Neural crest cell (in vitro differentiated cells): ENCODE measurements around the gene GPA33. TPM values are rescaled to one million over a fixed set of nuclear protein-coding genes. Genes with fewer than 3 reads are reported as not detected.

ENCODE experiments used
- DNase-seq: peaks from one replicate; pipeline ENCODE4 v3.0.0; 2021; ENCODE audit warnings: low read depth, mixed read lengths, low spot score
- H3K27ac Mint-ChIP-seq: one replicate; pipeline ENCODE4 v1.8.0; 2021; ENCODE audit warnings: mild to moderate bottlenecking, mixed read lengths; ENCODE audit not compliant: unreplicated experiment
- H3K27me3 Mint-ChIP-seq: 2 replicates; pipeline ENCODE4 v1.8.0; 2021; ENCODE audit warnings: low read depth, mild to moderate bottlenecking, mixed read lengths
- H3K36me3 Mint-ChIP-seq: 2 replicates; pipeline ENCODE4 v1.8.0; 2021; ENCODE audit warnings: low read depth, mild to moderate bottlenecking, mixed read lengths
- H3K4me1 Mint-ChIP-seq: 2 replicates; pipeline ENCODE4 v1.8.0; 2021; ENCODE audit warnings: mixed read lengths
- H3K4me3 Mint-ChIP-seq: one replicate; pipeline ENCODE4 v1.8.0; 2021; ENCODE audit warnings: mild to moderate bottlenecking, mixed read lengths
- H3K9me3 Mint-ChIP-seq: 2 replicates; pipeline ENCODE4 v1.8.0; 2021; ENCODE audit warnings: mixed read lengths
- CTCF ChIP-seq: fragments of 200-600 bp; sonication (generic); conservative IDR thresholded peaks from 2 replicates; pipeline ENCODE4 v1.5.0; 2021; ENCODE audit warnings: antibody characterized with exemption, mild to moderate bottlenecking
- total RNA-seq: library from RNA; stranded (reverse); gene quantifications from 2 replicates; pipeline ENCODE4 v1.2.1, GENCODE V29; 2021

GPA33 gene
- total RNA-seq, 1 donor from 2014 or later: not detected

DNA sequence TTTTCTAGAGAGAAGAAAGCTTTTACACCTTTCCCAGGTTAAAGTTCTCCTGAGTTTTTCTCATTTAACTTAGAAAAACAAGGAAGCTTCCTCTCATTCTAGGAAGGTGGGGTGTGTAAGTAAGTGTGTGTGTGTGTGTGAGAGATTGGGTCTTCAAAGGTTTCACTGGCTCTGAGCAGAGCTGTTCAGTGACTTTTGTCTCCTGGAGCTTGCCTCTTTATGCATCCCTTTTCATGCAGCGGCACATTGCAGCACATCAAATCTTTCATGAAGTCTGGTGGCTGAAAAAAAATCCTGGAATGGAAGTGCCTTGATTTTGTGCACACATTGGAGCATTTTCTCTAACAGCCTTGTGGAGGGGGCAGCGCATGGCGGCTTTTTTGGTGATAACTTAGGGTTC lies 3.4 kb downstream of the GPA33 start:
- no peak for TF ChIP-seq CTCF
- Mint-ChIP-seq H3K4me3 (no peak overlapping the region), H3K27me3 (no peaks in the 10 kb centered on the region), H3K27ac (no peak overlapping the region), H3K4me1 (peaks cover 9% of the 10 kb centered on the region), H3K36me3 (no peaks in the 10 kb centered on the region), H3K9me3 (no peaks in the 10 kb centered on the region)
- DNase-seq: no peak

DNA sequence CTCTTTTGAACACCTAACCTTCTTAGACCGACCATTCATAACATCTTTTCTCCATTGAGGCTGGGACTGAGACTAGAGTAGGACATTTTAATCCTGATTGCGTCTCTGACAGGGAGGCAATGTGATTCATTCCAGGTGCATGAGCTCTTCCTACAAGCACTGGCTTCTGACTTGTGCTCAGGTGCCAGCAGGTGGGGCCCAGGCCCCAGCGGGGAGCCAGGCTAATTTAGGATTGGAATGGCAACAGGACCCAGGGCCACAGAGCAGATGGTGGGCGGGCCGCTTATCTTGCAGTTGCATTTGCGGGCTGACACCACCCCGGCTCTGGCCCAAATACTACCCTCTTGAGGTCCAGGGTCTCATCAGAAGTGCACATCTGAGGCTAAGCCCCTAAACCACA lies 4.1 kb downstream of the GPA33 start:
- TF ChIP-seq CTCF: no peak
- Mint-ChIP-seq H3K9me3 (no peaks in the 10 kb centered on the region), H3K27me3 (peaks cover 3% of the 10 kb centered on the region), H3K36me3 (no peaks in the 10 kb centered on the region), H3K27ac (no peak overlapping the region), H3K4me1 (peaks cover 9% of the 10 kb centered on the region), H3K4me3 (no peak overlapping the region)
- no peak for DNase-seq

DNA sequence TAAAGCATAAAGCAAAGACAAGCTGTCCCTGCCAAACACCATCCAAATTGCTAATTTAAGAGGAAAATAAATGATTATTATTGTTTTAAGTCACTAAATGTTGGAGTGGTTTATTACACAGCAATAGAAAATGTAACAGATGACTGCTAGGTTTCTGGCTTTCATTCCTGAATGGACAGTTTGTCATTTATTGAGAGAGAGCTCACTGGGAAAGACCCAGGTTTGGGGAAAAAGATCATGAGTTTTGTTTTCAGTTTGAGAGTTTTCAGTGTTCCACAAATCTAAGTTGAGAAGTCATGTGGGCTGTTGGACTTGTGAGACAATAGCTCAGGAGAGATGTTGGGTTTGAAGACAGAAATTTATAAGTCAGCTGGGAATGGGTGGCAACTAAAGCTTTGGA lies 5.4 kb downstream of the GPA33 start:
- Mint-ChIP-seq H3K27ac (no peak overlapping the region), H3K4me1 (peaks cover 9% of the 10 kb centered on the region), H3K4me3 (no peak overlapping the region), H3K9me3 (no peaks in the 10 kb centered on the region), H3K36me3 (no peaks in the 10 kb centered on the region), H3K27me3 (peaks cover 8% of the 10 kb centered on the region)
- TF ChIP-seq CTCF: no peak
- no peak for DNase-seq

DNA sequence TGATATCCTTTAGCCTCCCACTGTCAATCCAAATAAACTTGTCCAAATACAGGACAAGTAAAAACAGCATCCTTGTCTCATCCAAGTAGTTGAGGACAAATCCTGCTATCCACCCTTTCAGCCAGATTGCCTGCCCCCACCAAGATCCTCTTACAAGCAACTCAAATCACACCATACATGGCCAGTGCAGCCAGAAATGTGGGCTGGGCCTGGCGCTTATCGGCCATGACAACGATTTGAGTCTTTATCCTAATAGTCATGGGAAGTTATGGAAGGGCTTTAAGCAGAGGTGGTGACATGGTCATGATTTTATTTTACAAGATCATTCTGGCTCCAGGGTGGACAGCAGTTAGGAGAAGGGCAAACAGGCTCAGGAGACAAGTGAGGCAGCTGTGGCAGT lies 6.3 kb downstream of the GPA33 start:
- no peaks in the 10 kb centered on the region for H3K36me3 Mint-ChIP-seq

GRCh38 chr1:167083066-167083665 lies 7.0 kb downstream of the GPA33 start:
- H3K27ac Mint-ChIP-seq: no peak overlapping the region
- no peak overlapping the region for H3K4me3 Mint-ChIP-seq
- no peak for TF ChIP-seq CTCF
- no peaks in the 10 kb centered on the region for H3K9me3 Mint-ChIP-seq
- H3K27me3 Mint-ChIP-seq: peaks cover 8% of the 10 kb centered on the region
- DNase-seq: no peak
- H3K36me3 Mint-ChIP-seq: no peaks in the 10 kb centered on the region
- peaks cover 9% of the 10 kb centered on the region for H3K4me1 Mint-ChIP-seq

More for the DNA sequence above, 6.3 kb downstream of the GPA33 start:
- Mint-ChIP-seq H3K27me3 (peaks cover 8% of the 10 kb centered on the region), H3K27ac (no peak overlapping the region), H3K4me1 (peaks cover 9% of the 10 kb centered on the region), H3K9me3 (no peaks in the 10 kb centered on the region), H3K4me3 (no peak overlapping the region)
- DNase-seq: no peak
- TF ChIP-seq CTCF: no peak
